HFFc6 (cell line): ENCODE results near the gene FHL2. TPM values are rescaled to one million over a fixed set of nuclear protein-coding genes. Genes with fewer than 3 reads are reported as not detected.

Experiments
- DNase-seq: peaks from one replicate; pipeline ENCODE4 v3.0.0-alpha.2; 2018
- H3K27ac Mint-ChIP-seq: 2 replicates; pipeline ENCODE4 v1.8.0; 2020; ENCODE audit warnings: mild to moderate bottlenecking, mixed read lengths
- H3K27me3 Mint-ChIP-seq: 2 replicates; pipeline ENCODE4 v1.8.0; 2021; ENCODE audit warnings: mild to moderate bottlenecking, moderate library complexity, mixed read lengths; ENCODE audit not compliant: insufficient read depth
- H3K36me3 Mint-ChIP-seq: 2 replicates; pipeline ENCODE4 v1.8.0; 2021; ENCODE audit warnings: low read depth, mixed read lengths
- H3K4me1 Mint-ChIP-seq: 2 replicates; pipeline ENCODE4 v1.8.0; 2020; ENCODE audit warnings: low read depth, mixed read lengths
- H3K4me3 Mint-ChIP-seq: 2 replicates; pipeline ENCODE4 v1.8.0; 2020; ENCODE audit warnings: mild to moderate bottlenecking, moderate library complexity, mixed read lengths
- H3K9me3 Mint-ChIP-seq: 2 replicates; pipeline ENCODE4 v1.8.0; 2020; ENCODE audit warnings: mild to moderate bottlenecking, mixed read lengths
- total RNA-seq, 6 experiments: library from RNA; stranded (reverse); fragmentation: NEBNext Ultra II Directional; extraction: Animal tissue kit (Norgen Biotek cat#: 25700); gene quantifications; 2 replicates in 1 of 6; 3 replicates in 5 of 6; pipeline ENCODE4 v1.2.3, GENCODE V29; 2021
- TF ChIP-seq, protein P1 (sequence below): fragments of 200-600 bp; sonication (generic); IDR thresholded peaks from 2 replicates; pipeline ENCODE4 v1.5.0; 2021; ENCODE audit warnings: antibody characterized with exemption, mild to moderate bottlenecking

The FHL2 gene
- total RNA-seq, 6 experiments from 2014 or later, result 211 to 281 (median 243) TPM

DNA sequence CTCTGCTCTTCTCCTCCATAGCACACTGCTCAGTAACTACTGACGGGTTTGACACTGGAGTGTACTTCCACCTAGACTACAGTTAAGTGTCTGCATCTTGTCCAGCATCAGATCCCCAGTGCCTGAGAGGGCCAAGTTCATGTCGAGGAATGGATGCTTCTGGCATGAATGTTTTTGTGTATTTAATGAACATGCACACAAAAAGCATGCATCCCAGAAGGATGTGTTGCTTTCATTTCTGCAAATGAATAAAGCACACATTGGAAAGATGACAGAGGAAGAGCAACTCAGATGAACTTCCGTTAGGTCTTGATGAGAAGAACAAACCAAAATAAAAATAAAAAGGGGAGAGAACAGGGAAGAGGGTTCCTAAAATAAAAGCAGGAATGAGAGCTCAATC lies 33.6 kb downstream of the FHL2 start:
- TF ChIP-seq, protein P1, sequence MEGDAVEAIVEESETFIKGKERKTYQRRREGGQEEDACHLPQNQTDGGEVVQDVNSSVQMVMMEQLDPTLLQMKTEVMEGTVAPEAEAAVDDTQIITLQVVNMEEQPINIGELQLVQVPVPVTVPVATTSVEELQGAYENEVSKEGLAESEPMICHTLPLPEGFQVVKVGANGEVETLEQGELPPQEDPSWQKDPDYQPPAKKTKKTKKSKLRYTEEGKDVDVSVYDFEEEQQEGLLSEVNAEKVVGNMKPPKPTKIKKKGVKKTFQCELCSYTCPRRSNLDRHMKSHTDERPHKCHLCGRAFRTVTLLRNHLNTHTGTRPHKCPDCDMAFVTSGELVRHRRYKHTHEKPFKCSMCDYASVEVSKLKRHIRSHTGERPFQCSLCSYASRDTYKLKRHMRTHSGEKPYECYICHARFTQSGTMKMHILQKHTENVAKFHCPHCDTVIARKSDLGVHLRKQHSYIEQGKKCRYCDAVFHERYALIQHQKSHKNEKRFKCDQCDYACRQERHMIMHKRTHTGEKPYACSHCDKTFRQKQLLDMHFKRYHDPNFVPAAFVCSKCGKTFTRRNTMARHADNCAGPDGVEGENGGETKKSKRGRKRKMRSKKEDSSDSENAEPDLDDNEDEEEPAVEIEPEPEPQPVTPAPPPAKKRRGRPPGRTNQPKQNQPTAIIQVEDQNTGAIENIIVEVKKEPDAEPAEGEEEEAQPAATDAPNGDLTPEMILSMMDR, result no peak
- H3K27ac Mint-ChIP-seq, result peak overlapping the region; percentile 91
- H3K4me1 Mint-ChIP-seq, result peaks cover 91% of the 10 kb centered on the region
- DNase-seq, result peak; percentile 60
- peak overlapping the region; percentile 75 for H3K4me3 Mint-ChIP-seq
- no peaks in the 10 kb centered on the region for H3K9me3 Mint-ChIP-seq
- peaks cover 91% of the 10 kb centered on the region for H3K36me3 Mint-ChIP-seq
- no peaks in the 10 kb centered on the region; the same call in 1 of the 2 replicates for H3K27me3 Mint-ChIP-seq

DNA sequence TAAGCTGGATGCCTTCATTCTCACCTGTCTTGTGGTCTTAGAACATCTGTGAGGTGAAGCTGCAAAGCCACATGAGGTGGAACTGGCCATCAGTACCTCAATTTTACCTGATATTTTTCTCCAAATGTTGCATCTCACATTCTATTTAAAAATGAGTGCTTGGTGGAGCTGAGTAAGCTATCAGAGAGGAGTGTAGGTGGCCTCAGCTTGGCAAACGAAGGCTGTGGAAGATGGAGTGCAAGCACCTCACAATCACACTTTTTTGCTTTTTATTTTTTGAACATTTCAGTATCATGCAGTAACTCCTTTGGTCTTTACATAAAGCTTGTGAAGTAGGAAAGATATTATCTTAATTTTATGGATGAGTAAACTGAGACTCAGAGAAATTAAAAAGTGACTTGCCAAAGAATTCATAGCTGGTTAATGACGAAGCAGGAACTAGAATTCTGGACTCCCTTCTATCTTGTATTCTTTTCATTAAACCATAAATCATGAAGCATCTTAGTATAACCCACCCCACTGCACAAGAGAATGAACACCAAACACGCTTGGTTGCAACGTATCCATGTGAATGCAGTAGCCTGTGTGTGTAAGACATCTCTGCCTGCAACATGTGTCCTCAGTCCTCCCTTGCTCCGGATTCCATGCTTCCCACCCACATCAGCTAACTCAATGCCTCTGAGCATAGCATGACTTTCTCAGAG lies 34.3 kb downstream of the FHL2 start:
- peak overlapping the region; percentile 75 for H3K4me3 Mint-ChIP-seq
- no peaks in the 10 kb centered on the region; the same call in none of the 2 replicates for H3K27me3 Mint-ChIP-seq
- peaks cover 88% of the 10 kb centered on the region for H3K36me3 Mint-ChIP-seq
- H3K27ac Mint-ChIP-seq, result peak overlapping the region; percentile 91
- DNase-seq, result peak; percentile 73
- TF ChIP-seq, protein P1, result no peak
- H3K4me1 Mint-ChIP-seq, result peaks cover 88% of the 10 kb centered on the region
- no peaks in the 10 kb centered on the region for H3K9me3 Mint-ChIP-seq

DNA sequence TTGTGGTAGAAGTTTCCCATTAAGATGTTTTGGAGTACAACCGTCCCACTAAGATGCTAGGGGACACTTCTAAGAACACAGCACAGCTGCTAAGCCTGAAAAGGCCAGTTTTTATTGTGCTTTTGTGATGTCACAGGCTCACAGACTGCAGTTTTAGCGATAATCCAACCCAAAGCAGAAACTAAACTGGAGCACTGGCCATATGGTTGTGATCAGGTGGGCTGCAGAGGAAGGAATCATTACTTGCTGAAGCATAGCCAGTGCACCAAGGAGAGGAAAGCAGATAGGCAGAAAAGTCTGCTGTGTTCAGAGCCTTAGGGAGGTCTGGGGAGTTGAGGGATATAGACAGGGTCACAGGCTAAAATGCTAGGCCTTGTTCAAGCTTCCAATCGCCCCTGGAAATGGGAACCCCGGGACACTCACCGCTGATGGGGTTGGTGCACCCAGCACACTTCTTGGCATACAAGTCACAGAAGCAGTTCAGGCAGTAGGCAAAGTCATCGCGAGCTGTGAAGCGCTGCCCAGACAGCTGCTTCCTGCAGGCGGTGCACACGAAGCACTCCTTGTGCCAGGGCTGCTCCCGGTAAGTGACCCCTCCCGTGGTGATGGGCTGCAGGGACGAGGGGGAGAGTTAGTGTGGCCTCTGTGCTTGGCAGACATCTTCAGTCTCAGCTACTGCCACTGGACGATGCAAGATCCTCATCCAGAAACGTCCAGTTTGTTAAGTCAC lies 35.8 kb downstream of the FHL2 start:
- no peak overlapping the region for H3K4me3 Mint-ChIP-seq
- peaks cover 3% of the 10 kb centered on the region; the same call in 1 of the 2 replicates for H3K27me3 Mint-ChIP-seq
- TF ChIP-seq, protein P1, result no peak
- H3K36me3 Mint-ChIP-seq, result peaks cover 87% of the 10 kb centered on the region
- H3K27ac Mint-ChIP-seq, result peak overlapping the region; percentile 91
- DNase-seq, result no peak
- H3K4me1 Mint-ChIP-seq, result peaks cover 88% of the 10 kb centered on the region
- no peaks in the 10 kb centered on the region for H3K9me3 Mint-ChIP-seq

DNA sequence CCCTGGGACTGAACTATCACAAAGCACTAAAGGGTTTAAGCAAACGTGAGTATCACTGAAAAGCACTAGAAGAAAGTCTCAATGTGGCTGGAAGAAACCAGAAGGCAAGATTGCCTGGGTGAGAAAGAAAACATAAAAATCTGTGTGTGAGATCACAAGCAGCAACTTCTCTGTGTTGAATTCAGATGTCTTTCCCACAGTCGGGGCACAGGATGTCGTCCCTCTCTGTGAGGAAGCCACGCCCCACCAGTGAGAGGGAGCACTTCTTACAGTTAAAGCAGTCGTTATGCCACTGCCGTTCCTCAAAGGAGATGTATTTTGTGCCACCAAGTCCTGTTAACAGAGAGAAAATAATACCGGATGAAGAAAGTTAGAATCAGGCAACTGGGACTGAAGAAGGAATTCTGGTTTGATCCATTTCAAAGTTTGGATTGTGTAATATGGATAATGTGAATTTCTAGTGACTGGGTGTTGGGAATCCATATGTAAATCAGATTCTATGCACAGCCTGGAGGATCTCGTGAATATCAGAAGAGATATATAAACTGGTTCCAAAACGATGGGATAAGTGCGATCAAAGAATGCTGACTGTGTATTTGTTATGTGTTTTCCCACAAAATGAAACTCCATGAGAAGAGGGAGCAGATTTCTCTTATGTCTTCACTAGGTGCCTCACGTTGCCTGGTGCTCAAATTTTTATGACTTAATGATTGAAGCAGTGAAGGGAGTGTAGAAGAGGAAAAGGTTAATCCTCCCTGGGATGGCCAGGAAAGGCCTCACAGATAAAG lies 37.6 kb downstream of the FHL2 start:
- peaks cover 75% of the 10 kb centered on the region for H3K4me1 Mint-ChIP-seq
- H3K36me3 Mint-ChIP-seq, result peaks cover 77% of the 10 kb centered on the region
- H3K4me3 Mint-ChIP-seq, result no peak overlapping the region
- TF ChIP-seq, protein P1, result no peak
- H3K27ac Mint-ChIP-seq, result peak overlapping the region; percentile 63
- no peak for DNase-seq
- no peaks in the 10 kb centered on the region for H3K9me3 Mint-ChIP-seq
- peaks cover 4% of the 10 kb centered on the region; the same call in 1 of the 2 replicates for H3K27me3 Mint-ChIP-seq

DNA sequence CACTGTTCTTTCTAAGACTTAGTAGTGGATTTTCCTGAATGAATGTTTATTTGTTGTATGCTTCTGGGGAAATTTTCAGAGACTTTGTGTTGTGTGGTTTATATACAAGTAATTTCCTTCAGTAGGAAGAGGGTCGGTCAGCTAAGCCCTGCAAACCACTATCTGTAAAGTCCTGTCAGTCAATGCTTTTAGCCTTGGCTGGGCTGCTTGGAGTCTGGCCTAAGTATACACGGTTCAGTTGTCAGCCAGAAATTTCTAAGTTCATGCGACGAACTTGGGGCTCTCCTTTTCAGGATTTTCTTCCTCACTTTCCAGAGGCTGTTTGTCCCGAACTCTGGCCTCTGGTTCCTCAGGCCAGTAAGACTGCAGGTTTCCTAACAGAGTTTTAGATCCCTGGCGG lies 40.3 kb downstream of the FHL2 start:
- TF ChIP-seq, protein P1, result no peak
- peaks cover 53% of the 10 kb centered on the region for H3K36me3 Mint-ChIP-seq

More for the DNA sequence above, 40.3 kb downstream of the FHL2 start:
- DNase-seq, result no peak
- peaks cover 4% of the 10 kb centered on the region; the same call in 1 of the 2 replicates for H3K27me3 Mint-ChIP-seq
- H3K9me3 Mint-ChIP-seq, result no peaks in the 10 kb centered on the region
- H3K4me3 Mint-ChIP-seq, result no peak overlapping the region
- peak overlapping the region; percentile 65 for H3K27ac Mint-ChIP-seq
- H3K4me1 Mint-ChIP-seq, result peaks cover 48% of the 10 kb centered on the region
